Endothelial cell of umbilical vein (primary cell): ENCODE data around the gene OR2D3. TPM values are rescaled to one million over a fixed set of nuclear protein-coding genes. Genes with fewer than 3 reads are reported as not detected.

Experiments used
- BruUV-seq: library from RNA; stranded (reverse); fragments of 400-500 nt; replicated peaks from 2 replicates; lab custom pipeline; 2021; lab: Mats Ljungman, UMichigan
- CTCF ChIA-PET: fragments of 300-600, 350-600 bp; sonication (Branson Sonifier 250); formaldehyde crosslinking; loops from one replicate; lab custom pipeline; 2021; ENCODE audit warnings: antibody characterized with exemption, inconsistent platforms; lab: Charles Lee
- POLR2A ChIA-PET: fragments of 300-600, 350-600 bp; sonication (Branson Sonifier 250); formaldehyde crosslinking; loops from one replicate; lab custom pipeline; 2021; ENCODE audit warnings: antibody characterized with exemption, inconsistent platforms; lab: Charles Lee
- DNase-seq: peaks from one replicate; pipeline ENCODE4 v3.0.0-alpha.2; 2011; ENCODE audit warnings: low read depth, low spot score
- FAIRE-seq: peaks from 2 replicates; lab custom pipeline; 2011; peaks lifted over from hg19 to GRCh38; lab: Jason Lieb, UNC
- H2AFZ ChIP-seq: 2 replicates; pipeline ENCODE4 v1.6.0; 2012; ENCODE audit warnings: low read depth, low read length, control low read depth, inconsistent platforms
- H3K27ac ChIP-seq: 2 replicates; pipeline ENCODE4 v1.5.1; 2011; ENCODE audit warnings: low read depth, mild to moderate bottlenecking, control low read depth, low read length, moderate library complexity; ENCODE audit not compliant: insufficient read depth
- H3K27me3 ChIP-seq, 2 experiments: 2 replicates each; pipeline versions ENCODE4 v1.6.0 to v1.6.1; 2011; ENCODE audit warnings: low read length in 2 of 2, mixed read lengths in 1 of 2; ENCODE audit not compliant: control insufficient read depth in 2 of 2, insufficient read depth in 2 of 2
- H3K36me3 ChIP-seq, 2 experiments: 2 replicates in 1 of 2; 3 replicates in 1 of 2; pipeline ENCODE4 v1.5.1; 2011; ENCODE audit warnings: low read length in 2 of 2, mild to moderate bottlenecking in 1 of 2, moderate library complexity in 1 of 2; ENCODE audit not compliant: control insufficient read depth in 2 of 2, insufficient read depth in 2 of 2; ENCODE audit errors: extremely low read depth in 1 of 2
- H3K4me1 ChIP-seq: 3 replicates; pipeline ENCODE4 v1.5.1; 2011; ENCODE audit warnings: mild to moderate bottlenecking, low read length; ENCODE audit not compliant: control insufficient read depth, insufficient read depth; ENCODE audit errors: extremely low read depth
- H3K4me2 ChIP-seq: 2 replicates; pipeline ENCODE4 v1.6.1; 2011; ENCODE audit warnings: low read length, control low read depth, mixed read lengths; ENCODE audit not compliant: insufficient read depth
- H3K4me3 ChIP-seq, 3 experiments: fragments of 200-600 bp in 1 of 3; sonication (generic), shearing (Covaris generic) in 1 of 3; replicated peaks in 1 of 3; 2 replicates each; pipeline ENCODE4 v1.5.1; 2011 to 2016; ENCODE audit warnings: control low read depth in 3 of 3, low read length in 3 of 3, mild to moderate bottlenecking in 2 of 3, inconsistent platforms in 1 of 3, low read depth in 1 of 3, moderate library complexity in 1 of 3; ENCODE audit not compliant: insufficient read depth in 1 of 3
- H3K79me2 ChIP-seq: 2 replicates; pipeline ENCODE4 v1.6.0; 2012; ENCODE audit warnings: low read length, inconsistent platforms; ENCODE audit not compliant: control insufficient read depth, insufficient read depth
- H3K9ac ChIP-seq: replicated peaks from 2 replicates; pipeline ENCODE3; 2011; ENCODE audit warnings: low read length, control low read depth; ENCODE audit not compliant: insufficient read depth; ENCODE audit errors: extremely low read depth
- H3K9me1 ChIP-seq: replicated peaks from 3 replicates; pipeline ENCODE4 v1.6.0; 2011; ENCODE audit warnings: mild to moderate bottlenecking, low read length; ENCODE audit not compliant: control insufficient read depth, insufficient read depth; ENCODE audit errors: extremely low read depth
- H3K9me3 ChIP-seq: replicated peaks from 2 replicates; pipeline ENCODE4 v1.5.1; 2012; ENCODE audit warnings: low read length, inconsistent platforms; ENCODE audit not compliant: control insufficient read depth, insufficient read depth
- H4K20me1 ChIP-seq: replicated peaks from 2 replicates; pipeline ENCODE3; 2011; ENCODE audit warnings: mild to moderate bottlenecking, low read length; ENCODE audit not compliant: control insufficient read depth, insufficient read depth; ENCODE audit errors: extremely low read depth
- CTCF ChIP-seq, 2 donors: IDR thresholded peaks; 1 replicate in 1 of 2; 2 replicates in 1 of 2; pipeline ENCODE4 v1.5.1; 2011; ENCODE audit warnings: low read length in 2 of 2, mild to moderate bottlenecking in 2 of 2, moderate library complexity in 2 of 2, control low read depth in 1 of 2, inconsistent platforms in 1 of 2, low read depth in 1 of 2; ENCODE audit not compliant: insufficient read depth in 1 of 2; ENCODE audit errors: extremely low read depth in 1 of 2
- FOS ChIP-seq: IDR thresholded peaks from 2 replicates; pipeline ENCODE4 v1.6.1; 2011; ENCODE audit warnings: mild to moderate bottlenecking, low read length, moderate library complexity, borderline replicate concordance; ENCODE audit not compliant: insufficient read depth
- JUN ChIP-seq: IDR thresholded peaks from 2 replicates; pipeline ENCODE4 v1.6.1; 2011; ENCODE audit warnings: borderline replicate concordance, low read depth; ENCODE audit not compliant: insufficient read length, insufficient read depth
- MYC ChIP-seq: IDR thresholded peaks from one replicate; pipeline ENCODE4 v1.6.1; 2011; ENCODE audit warnings: mild to moderate bottlenecking, low read depth, low read length
- POLR2A ChIP-seq: IDR thresholded peaks from 2 replicates; pipeline ENCODE4 v1.6.1; 2012; ENCODE audit warnings: low read depth, mild to moderate bottlenecking, control low read depth, low read length
- POLR2AphosphoS5 ChIP-seq: IDR thresholded peaks from 2 replicates; pipeline ENCODE4 v1.6.1; 2012; ENCODE audit warnings: low read depth, mild to moderate bottlenecking, control low read depth, low read length, moderate library complexity; ENCODE audit not compliant: insufficient read depth
- dilution Hi-C: fragments of 300-500 bp; cut with MboI; formaldehyde crosslinking; loops from one replicate; pipeline ENCODE4 v1.15.0; 2019; ENCODE audit warnings: low sequenced_read_pairs; ENCODE audit not compliant: extremely low pct_ligation_motif_present
- intact Hi-C: fragments of 100-400 bp; cut with micrococcal nuclease; formaldehyde crosslinking; loops from one replicate; pipeline ENCODE4 v1.10.0; 2022
- polyA plus RNA-seq, 4 experiments: library from polyadenylated mRNA; depleted of rRNA in 3 of 4; stranded (reverse) in 3 of 4; unstranded in 1 of 4; fragments of >200 nt; gene quantifications; 2 replicates each; pipeline versions ENCODE4 v1.2.1 to v1.2.3, GENCODE V29; 2011 to 2012; ENCODE audit warnings: missing spikeins in 1 of 4
- total RNA-seq: library from RNA; stranded (reverse); gene quantifications from 2 replicates; pipeline ENCODE4 v1.2.3, GENCODE V29; 2021
- TF ChIP-seq, protein P1 (sequence below): IDR thresholded peaks from 2 replicates; pipeline ENCODE4 v1.6.1; 2011; ENCODE audit not compliant: insufficient read depth, insufficient read length

The OR2D3 gene
- total and polyA plus RNA-seq, 2 donors (not counting 3 experiments of a cell fraction or from before 2014, with no cell fraction given) = not detected

DNA sequence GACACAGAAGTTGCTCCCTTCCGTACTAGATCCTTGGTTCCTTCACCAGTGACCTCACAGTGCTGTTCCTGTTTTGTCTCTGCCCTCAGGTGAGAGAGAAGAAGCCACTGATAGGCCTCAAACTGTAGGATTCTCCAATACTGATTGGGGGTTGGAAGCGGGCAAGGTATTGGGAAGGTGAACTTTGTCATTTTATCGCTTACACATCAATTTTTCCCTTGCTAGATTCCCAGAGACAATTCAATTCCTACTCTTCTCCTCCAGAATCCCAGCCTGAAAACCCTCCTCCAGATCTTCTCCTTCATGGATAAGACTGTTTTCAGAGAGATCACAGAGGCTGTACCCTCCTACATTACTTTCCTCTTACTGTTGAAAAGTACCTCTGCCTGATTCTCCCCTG, 9.4 kb upstream of the OR2D3 start:
- Histone ChIP-seq H3K4me2 (no peak overlapping the region), H3K9ac (no peak overlapping the region)
- CTCF ChIA-PET = interaction anchor here (1.7 kb wide), 1 partner anchor 15 kb away, joined by 5 read pairs; the partner anchor contains the start of gene ZNF215

More for the DNA sequence above, 9.4 kb upstream of the OR2D3 start:
- DNase-seq (no peak), FAIRE-seq (no peak)
- no peak overlapping the region for H3K4me3 ChIP-seq
- TF ChIP-seq POLR2AphosphoS5 = no peak
- TF ChIP-seq CTCF (IDR thresholded peaks at IDR 0.05; ENCODE audit: extremely low read depth in 1 of 2, insufficient read depth in 1 of 2, low read depth in 1 of 2, low read length in 2 of 2) = no peak
- TF ChIP-seq, protein P1, sequence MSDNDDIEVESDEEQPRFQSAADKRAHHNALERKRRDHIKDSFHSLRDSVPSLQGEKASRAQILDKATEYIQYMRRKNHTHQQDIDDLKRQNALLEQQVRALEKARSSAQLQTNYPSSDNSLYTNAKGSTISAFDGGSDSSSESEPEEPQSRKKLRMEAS = no peak
- TF ChIP-seq MYC = no peak
- no peak for TF ChIP-seq JUN
- no peak for TF ChIP-seq POLR2A
- TF ChIP-seq FOS = no peak
- POLR2A ChIA-PET = no interaction called here
- H2AFZ ChIP-seq = no peak overlapping the region
- H3K4me1 ChIP-seq = peaks cover 7% of the 10 kb centered on the region
- dilution Hi-C loops = no loop called here
- no peaks in the 10 kb centered on the region for H3K9me1 ChIP-seq
- H3K27ac ChIP-seq = no peak overlapping the region
- no peaks in the 10 kb centered on the region for H3K36me3 ChIP-seq
- BruUV-seq = no TSS peak
- H4K20me1 ChIP-seq = no peaks in the 10 kb centered on the region
- no peaks in the 10 kb centered on the region for H3K27me3 ChIP-seq
- H3K9me3 ChIP-seq = no peaks in the 10 kb centered on the region
- H3K79me2 ChIP-seq = no peaks in the 10 kb centered on the region
- intact Hi-C loops = loop anchor here (5.0 kb wide), 1 partner anchor 111 kb away; the partner anchor contains the start of genes NLRP14 and ZNF214
